Stimulated activated CD4-positive, alpha-beta T cell treated with anti-CD3 and anti-CD28 coated beads, Interleukin-2, amount 100 ng/mL, for 24 hours (primary cell): ENCODE measurements around the gene COL17A1.

Source experiments
- DNase-seq, 2 donors: peaks; one replicate each; pipeline ENCODE4 v3.0.0-alpha.2; 2020

The COL17A1 gene

GRCh38 chr10:104085801-104086400 is at the start of gene COL17A1:
TSS of gene COL17A1 (minus strand) at chr10:104085880. CDS start at chr10:104080673, 5,207 bp downstream.
- DNase-seq: no peak

GRCh38 chr10:104130041-104130440 is 44.4 kb upstream of the COL17A1 start:
- DNase-seq: no peak

- DNase-seq: no peak
These were observed 42.5 kb upstream of the COL17A1 start for GRCh38 chr10:104128214-104128613.

DNA sequence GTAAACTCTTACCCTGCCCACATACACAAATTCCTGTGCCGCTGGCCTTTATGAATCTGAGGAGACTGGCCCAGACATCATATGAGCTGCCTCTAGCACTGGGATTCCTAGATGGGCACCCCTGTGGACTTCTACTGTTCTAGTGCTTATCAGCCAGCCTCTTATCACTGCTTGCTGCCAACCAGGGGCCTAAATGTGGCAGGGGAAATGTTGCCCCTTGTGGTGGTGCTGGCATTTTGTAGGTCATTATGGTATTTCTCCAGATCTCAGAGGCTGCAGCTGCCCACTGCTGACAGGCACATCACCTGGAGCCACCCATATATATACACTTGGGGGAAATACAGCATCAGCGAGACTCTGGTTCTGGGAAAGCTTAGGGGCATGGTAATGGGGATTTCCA is 41.7 kb upstream of the COL17A1 start:
- DNase-seq: no peak

GRCh38 chr10:104123397-104123796 is 37.7 kb upstream of the COL17A1 start:
- DNase-seq: no peak

- no peak for DNase-seq
These were observed 36.8 kb upstream of the COL17A1 start for GRCh38 chr10:104122225-104123107.

DNA sequence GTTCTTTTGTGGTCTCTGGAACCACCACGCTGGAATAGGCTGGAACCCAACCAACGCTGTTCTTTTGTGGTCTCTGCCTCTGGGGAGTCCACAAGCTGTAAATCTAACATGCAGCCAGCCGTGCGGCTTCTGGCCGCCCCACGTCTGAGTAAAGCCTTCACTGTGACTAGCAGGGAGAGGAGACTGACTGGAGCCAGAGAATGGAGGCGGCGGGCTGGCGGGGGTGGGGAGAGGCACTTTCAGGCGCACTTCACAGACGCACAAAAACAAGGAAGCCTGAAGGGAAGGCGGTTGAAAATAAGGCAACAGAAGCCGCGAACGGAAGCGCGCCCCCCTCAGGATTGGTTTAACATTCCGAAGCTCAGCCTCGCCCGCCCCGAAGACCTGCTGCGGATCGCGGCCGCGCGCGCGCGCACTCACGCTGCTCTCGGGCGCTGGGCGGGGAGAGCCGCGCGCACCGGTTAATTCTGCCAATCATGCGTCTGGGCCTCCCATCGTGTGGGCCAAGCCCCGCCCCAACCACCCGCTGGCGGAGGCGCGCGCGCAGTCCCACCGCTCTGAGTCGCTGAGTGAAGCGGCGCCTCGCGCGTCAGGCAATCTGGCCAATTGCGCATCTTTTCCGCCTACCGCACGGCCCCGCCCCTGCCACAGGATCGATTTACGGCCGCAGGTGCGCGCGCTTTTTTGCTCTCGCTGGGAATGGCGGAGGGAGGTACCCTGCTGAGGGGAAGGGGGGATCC is 36.0 kb upstream of the COL17A1 start, which contains the start of gene SFR1:
Gene SFR1, plus strand, starts transcription at position 687 of the 740 bp plus-strand sequence. Its CDS starts 13 bp downstream, at position 700.
- DNase-seq: peak; percentile 99

GRCh38 chr10:104120903-104121484 is 35.3 kb upstream of the COL17A1 start:
- peak; percentile 80 to 91 for DNase-seq

- DNase-seq: no peak
These were observed 34.8 kb upstream of the COL17A1 start for GRCh38 chr10:104120512-104120902.

DNA sequence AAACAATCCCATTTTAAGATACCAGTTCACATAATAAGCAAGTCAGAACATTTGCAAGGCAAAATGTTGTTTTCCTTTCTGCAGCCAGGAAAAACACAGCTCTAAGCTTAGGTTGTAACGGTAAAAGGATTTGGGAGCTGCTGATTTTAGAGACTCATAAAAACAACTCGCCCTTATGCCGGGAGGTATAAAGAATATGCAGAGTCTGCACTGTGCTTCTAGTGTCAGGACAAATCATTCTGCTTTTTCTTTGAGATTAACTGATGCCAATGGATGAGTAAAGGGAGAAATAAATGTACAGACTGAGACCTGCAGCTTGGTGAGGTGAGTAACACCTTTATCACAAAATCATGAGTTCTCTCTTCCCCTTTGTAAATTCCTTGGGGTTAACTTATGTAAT is 34.3 kb upstream of the COL17A1 start:
- no peak for DNase-seq

DNA sequence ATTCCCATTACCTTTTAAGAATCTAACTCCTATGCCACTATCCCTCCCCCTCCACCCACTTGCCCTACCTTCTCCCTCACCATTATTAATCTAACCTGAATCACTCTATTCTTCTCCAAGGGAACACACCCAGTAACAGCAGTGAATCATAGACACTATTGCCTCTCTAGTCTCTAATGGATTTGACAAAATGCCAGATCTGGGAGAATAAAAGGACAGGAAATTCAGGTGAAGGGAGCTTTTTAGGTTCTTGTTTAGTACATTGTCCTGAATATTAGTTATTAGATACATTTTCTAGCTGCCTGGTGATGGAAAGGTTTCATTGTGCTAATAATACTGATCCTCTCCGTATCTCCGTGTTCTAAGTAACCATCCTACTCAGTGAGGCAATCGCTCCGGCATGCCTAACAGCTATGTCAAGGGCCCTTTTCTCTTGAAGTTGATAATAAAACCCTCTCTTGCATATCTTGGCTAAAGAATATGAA is 32.2 kb upstream of the COL17A1 start:
- no peak for DNase-seq

DNA sequence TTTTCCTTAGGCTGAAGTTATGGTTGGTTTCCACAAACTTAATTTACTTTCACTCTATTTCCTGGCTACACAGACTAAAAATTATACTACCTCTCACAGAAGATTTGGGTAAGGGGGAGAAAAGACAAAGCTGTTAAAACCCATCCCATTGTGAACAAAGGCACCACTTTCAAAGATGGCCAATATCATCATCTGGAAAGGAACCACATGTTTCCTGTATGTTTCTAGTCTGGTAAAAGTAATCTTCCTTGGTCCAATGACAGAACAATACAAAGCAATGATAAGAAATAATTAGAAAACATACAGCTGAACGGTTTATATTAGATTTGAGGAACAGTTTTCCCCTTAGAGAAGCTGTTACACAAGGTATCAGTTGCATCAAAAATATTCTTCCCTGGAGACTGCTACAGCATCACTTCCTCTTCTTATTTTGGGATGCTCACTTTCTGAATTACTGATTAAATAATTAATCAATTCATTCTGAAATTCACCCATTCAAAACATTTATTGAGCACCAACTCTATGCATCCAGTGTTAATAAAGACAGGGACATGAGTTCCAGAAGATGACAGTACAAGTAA is 27.8 kb upstream of the COL17A1 start:
- no peak for DNase-seq

DNA sequence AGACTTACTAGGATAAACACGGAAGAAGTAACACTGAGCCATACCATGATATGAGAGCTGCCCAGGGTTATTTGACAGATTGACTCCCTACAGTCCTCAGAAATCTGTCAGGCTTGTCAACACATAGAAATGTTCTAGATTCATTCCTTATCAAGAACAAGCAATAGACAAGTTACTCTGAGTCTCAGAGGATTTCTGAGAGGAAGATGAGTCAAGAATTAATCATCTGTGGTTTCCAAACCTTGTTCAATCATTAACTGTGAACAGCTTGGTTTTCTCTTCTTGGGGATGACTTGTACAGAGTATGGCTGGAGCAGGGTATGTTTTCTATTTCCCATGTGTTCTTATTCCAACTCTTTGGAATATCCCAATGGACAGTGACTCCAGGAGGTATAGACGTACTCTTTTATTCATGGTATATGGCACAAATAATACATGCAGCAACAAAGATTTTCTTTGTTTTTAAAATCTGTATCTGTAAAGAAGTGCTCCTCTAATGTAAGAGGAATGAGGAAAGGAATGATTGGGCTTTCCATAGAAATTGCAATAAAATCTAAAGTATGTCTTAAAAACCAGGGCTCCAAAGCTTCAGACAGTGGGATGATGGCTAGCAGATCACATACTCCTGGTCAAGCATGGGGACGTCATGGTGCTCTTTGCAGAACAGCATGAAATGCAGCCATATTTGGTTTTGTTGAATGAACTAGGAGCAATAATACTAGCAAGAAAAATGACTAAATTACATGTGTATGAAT is 24.4 kb upstream of the COL17A1 start:
- no peak for DNase-seq

DNA sequence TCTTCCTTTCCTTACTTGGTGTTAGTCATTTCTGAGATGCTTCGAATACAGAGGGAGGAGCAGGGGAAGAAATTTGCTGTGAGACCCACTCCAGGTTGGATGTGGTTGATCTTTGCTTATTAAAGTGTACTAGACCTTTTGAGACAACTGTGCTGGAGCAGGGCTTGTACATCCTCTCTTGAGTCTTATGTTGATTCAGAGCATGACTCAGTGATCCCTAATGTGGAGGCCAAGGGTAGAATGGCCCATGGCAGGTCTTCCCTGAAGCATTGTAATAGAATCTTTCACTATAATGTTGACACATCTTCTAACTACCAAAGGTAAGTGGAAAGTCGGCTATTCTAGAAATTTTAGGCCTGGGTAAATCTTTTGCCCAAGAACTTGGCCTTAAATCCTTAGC is 19.2 kb upstream of the COL17A1 start:
- DNase-seq: no peak

DNA sequence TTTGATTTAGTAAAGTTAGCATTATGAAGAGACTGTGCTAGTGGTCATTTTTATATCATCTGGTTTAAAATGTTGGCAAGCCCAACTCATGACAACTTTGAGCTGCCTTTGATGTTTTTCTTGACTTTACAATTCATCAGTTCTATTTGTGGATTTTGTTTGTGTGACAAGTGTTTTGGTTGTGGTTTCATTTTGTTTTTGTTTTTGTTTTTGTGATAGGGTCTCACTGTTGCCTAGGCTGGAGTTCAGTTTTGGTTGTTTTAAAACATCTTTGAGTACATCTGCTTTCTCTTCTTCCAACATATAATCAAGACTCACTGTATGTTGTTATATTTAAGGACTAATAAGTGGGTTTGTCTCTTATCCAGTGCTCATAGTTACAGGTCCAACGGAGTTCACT is 18.7 kb upstream of the COL17A1 start:
- DNase-seq: no peak

- no peak for DNase-seq
These were observed 18.3 kb upstream of the COL17A1 start for GRCh38 chr10:104103956-104104355.

- no peak for DNase-seq
These were observed 16.2 kb upstream of the COL17A1 start for GRCh38 chr10:104101902-104102301.

- DNase-seq: no peak
These were observed 15.1 kb upstream of the COL17A1 start for GRCh38 chr10:104100795-104101194.

- DNase-seq: no peak
These were observed 14.3 kb upstream of the COL17A1 start for GRCh38 chr10:104099941-104100340.

GRCh38 chr10:104099269-104099668 is 13.6 kb upstream of the COL17A1 start:
- DNase-seq: no peak

GRCh38 chr10:104098358-104098925 is 12.8 kb upstream of the COL17A1 start:
- DNase-seq: no peak
